ENCODE data around the gene SOST.
A peak's percentile ranks its signal among the peaks of the same experiment; 100 is the strongest.
"Not testable (repeated sequence)": the region's sequence is repeated elsewhere in the genome, so short reads cannot be mapped to it uniquely, and the experiment has no call there.

Gene SOST

GRCh38 chr17:43758497-43759174 lies at the start of gene SOST:
TSS of gene SOST (minus strand) at chr17:43758791. CDS start at chr17:43758741, 50 bp downstream.
- FAIRE-seq = no peak
- DNase-seq (ENCODE audit: insufficient read length, low spot score) = no peak
- TF ChIP-seq POLR2A (IDR thresholded peaks at IDR 0.05; ENCODE audit: low read depth, low read length) = no peak

- FAIRE-seq (no peak), DNase-seq (ENCODE audit: insufficient read length, low spot score) (no peak)
- no peak for TF ChIP-seq POLR2A (IDR thresholded peaks at IDR 0.05; ENCODE audit: low read depth, low read length)
Observed at GRCh38 chr17:43808076-43808475, 49.5 kb upstream of the SOST start.

- DNase-seq (ENCODE audit: insufficient read length, low spot score) (no peak), FAIRE-seq (no peak)
- no peak for TF ChIP-seq POLR2A (IDR thresholded peaks at IDR 0.05; ENCODE audit: low read depth, low read length)
Observed at GRCh38 chr17:43805117-43805516, 46.5 kb upstream of the SOST start.

GRCh38 chr17:43803758-43804157 lies 45.2 kb upstream of the SOST start:
- DNase-seq (ENCODE audit: insufficient read length, low spot score) (no peak), FAIRE-seq (no peak)
- no peak for TF ChIP-seq POLR2A (IDR thresholded peaks at IDR 0.05; ENCODE audit: low read depth, low read length)

- no peak for TF ChIP-seq POLR2A (IDR thresholded peaks at IDR 0.05; ENCODE audit: low read depth, low read length)
- FAIRE-seq (no peak), DNase-seq (ENCODE audit: insufficient read length, low spot score) (no peak)
Observed at GRCh38 chr17:43801844-43802243, 43.3 kb upstream of the SOST start.

GRCh38 chr17:43800736-43801135 lies 42.1 kb upstream of the SOST start:
- FAIRE-seq = no peak
- DNase-seq (ENCODE audit: insufficient read length, low spot score) = no peak
- no peak for TF ChIP-seq POLR2A (IDR thresholded peaks at IDR 0.05; ENCODE audit: low read depth, low read length)

- FAIRE-seq (no peak), DNase-seq (ENCODE audit: insufficient read length, low spot score) (no peak)
- TF ChIP-seq POLR2A (IDR thresholded peaks at IDR 0.05; ENCODE audit: low read depth, low read length) = no peak
Observed at GRCh38 chr17:43799047-43799446, 40.5 kb upstream of the SOST start.

GRCh38 chr17:43798024-43798423 lies 39.4 kb upstream of the SOST start:
- not testable (repeated sequence) for FAIRE-seq; DNase-seq (ENCODE audit: insufficient read length, low spot score)

- FAIRE-seq = not testable (repeated sequence)
Observed at GRCh38 chr17:43792668-43793067, 34.1 kb upstream of the SOST start.

GRCh38 chr17:43791589-43791988 lies 33.0 kb upstream of the SOST start:
- DNase-seq (ENCODE audit: insufficient read length, low spot score) (peak; percentile 46), FAIRE-seq (peak; percentile 95)
- no peak for TF ChIP-seq POLR2A (IDR thresholded peaks at IDR 0.05; ENCODE audit: low read depth, low read length)

More at GRCh38 chr17:43792668-43793067, 34.1 kb upstream of the SOST start:
- DNase-seq (ENCODE audit: insufficient read length, low spot score) = not testable (repeated sequence)

GRCh38 chr17:43790311-43790940 lies 31.8 kb upstream of the SOST start:
- TF ChIP-seq POLR2A (IDR thresholded peaks at IDR 0.05; ENCODE audit: low read depth, low read length) = no peak
- FAIRE-seq (no peak), DNase-seq (ENCODE audit: insufficient read length, low spot score) (no peak)

- no peak for DNase-seq (ENCODE audit: insufficient read length, low spot score)
- no peak for FAIRE-seq
- no peak for TF ChIP-seq POLR2A (IDR thresholded peaks at IDR 0.05; ENCODE audit: low read depth, low read length)
Observed at GRCh38 chr17:43789482-43789881, 30.9 kb upstream of the SOST start.

- FAIRE-seq (no peak), DNase-seq (ENCODE audit: insufficient read length, low spot score) (no peak)
Observed at GRCh38 chr17:43788540-43788939, 29.9 kb upstream of the SOST start.

GRCh38 chr17:43787728-43788127 lies 29.1 kb upstream of the SOST start:
- no peak for DNase-seq (ENCODE audit: insufficient read length, low spot score)
- no peak for TF ChIP-seq POLR2A (IDR thresholded peaks at IDR 0.05; ENCODE audit: low read depth, low read length)
- FAIRE-seq = no peak

More at GRCh38 chr17:43788540-43788939, 29.9 kb upstream of the SOST start:
- no peak for TF ChIP-seq POLR2A (IDR thresholded peaks at IDR 0.05; ENCODE audit: low read depth, low read length)

- no peak for DNase-seq (ENCODE audit: insufficient read length, low spot score)
- no peak for TF ChIP-seq POLR2A (IDR thresholded peaks at IDR 0.05; ENCODE audit: low read depth, low read length)
- no peak for FAIRE-seq
Observed at GRCh38 chr17:43784628-43785101, 26.1 kb upstream of the SOST start.

All from H54 (cell line).